GM23338 (cell line): Measurements from ENCODE around the gene SLC6A7.

Source experiments
- CREB1 ChIP-seq: fragments of 250-450 bp; sonication (Bioruptor Pico); IDR thresholded peaks from 2 replicates; pipeline ENCODE4 v1.5.0; 2020; ENCODE audit warnings: low read depth, mild to moderate bottlenecking, moderate library complexity
- CTCF ChIP-seq, 2 experiments: fragments of 200-600 bp in 1 of 2; sonication (generic) in 1 of 2; conservative IDR thresholded peaks; 2 replicates each; pipeline versions ENCODE4 v1.5.1 to v1.6.1; 2016 to 2017; ENCODE audit warnings: antibody characterized with exemption in 2 of 2, low read depth in 2 of 2, mild to moderate bottlenecking in 2 of 2, moderate library complexity in 1 of 2
- ETS1 ChIP-seq: IDR thresholded peaks from 2 replicates; pipeline ENCODE4 v1.6.1; 2016; ENCODE audit warnings: antibody characterized with exemption
- EZH2 ChIP-seq: fragments of 200-600 bp; sonication (generic); IDR thresholded peaks from one replicate; pipeline ENCODE4 v1.8.0; 2017; ENCODE audit warnings: antibody characterized with exemption, mild to moderate bottlenecking, low read depth; ENCODE audit not compliant: unreplicated experiment
- EZH2phosphoT487 ChIP-seq: fragments of 200-600 bp; sonication (generic); IDR thresholded peaks from one replicate; pipeline ENCODE4 v1.8.1; 2018; ENCODE audit warnings: antibody characterized with exemption; ENCODE audit not compliant: unreplicated experiment
- JUNB ChIP-seq: IDR thresholded peaks from one replicate; pipeline ENCODE4 v1.6.1; 2016; ENCODE audit warnings: antibody characterized with exemption; ENCODE audit not compliant: unreplicated experiment
- POLR2AphosphoS5 ChIP-seq: IDR thresholded peaks from 2 replicates; pipeline ENCODE4 v1.6.1; 2016; ENCODE audit warnings: antibody characterized with exemption, low read depth
- REST ChIP-seq: IDR thresholded peaks from one replicate; pipeline ENCODE4 v1.6.1; 2018; ENCODE audit warnings: antibody characterized with exemption; ENCODE audit not compliant: unreplicated experiment
- STAT1 ChIP-seq: IDR thresholded peaks from one replicate; pipeline ENCODE4 v1.6.1; 2016; ENCODE audit warnings: antibody characterized with exemption; ENCODE audit not compliant: unreplicated experiment
- ZNF114 ChIP-seq: fragments of 250-450 bp; sonication (Bioruptor Pico); IDR thresholded peaks from 2 replicates; pipeline ENCODE4 v1.5.0; 2020; ENCODE audit warnings: mild to moderate bottlenecking, moderate library complexity
- ZNF331 ChIP-seq: fragments of 250-450 bp; sonication (Bioruptor Pico); IDR thresholded peaks from 2 replicates; pipeline ENCODE4 v1.5.0; 2020; ENCODE audit warnings: low read depth, mild to moderate bottlenecking, moderate library complexity
- ZNF462 ChIP-seq: fragments of 250-450 bp; sonication (Bioruptor Pico); IDR thresholded peaks from 2 replicates; pipeline ENCODE4 v1.5.0; 2020; ENCODE audit warnings: mild to moderate bottlenecking, moderate library complexity

- TF ChIP-seq CTCF (conservative IDR thresholded peaks at IDR 0.05; ENCODE audit: low read depth in 2 of 2) (no peak), POLR2AphosphoS5 (no peak), EZH2 (no peak), EZH2phosphoT487 (no peak), ZNF114 (CRISPR knock-in tag) (no peak), JUNB (no peak), ZNF331 (CRISPR knock-in tag) (no peak), REST (no peak), CREB1 (CRISPR knock-in tag) (no peak), STAT1 (no peak), ZNF462 (CRISPR knock-in tag) (no peak), ETS1 (no peak)
Measured at GRCh38 chr5:150172556-150172955, 17.3 kb upstream of the SLC6A7 start.
